Lower lobe of right lung (tissue), 2 donors: ENCODE data around the gene SLC17A7. TPM values are rescaled to one million over a fixed set of nuclear protein-coding genes. Genes with fewer than 3 reads are reported as not detected.

Experiments
- ATAC-seq, 2 donors: fragments of 200-7000 bp; cut with Tn5 transposase; one replicate each; pipeline ENCODE4 v1.9.1; 2020 to 2022; ENCODE audit warnings: mild to moderate bottlenecking in 2 of 2, moderate library complexity in 2 of 2
- DNase-seq: peaks from one replicate; pipeline ENCODE4 v3.0.0-alpha.2; 2020
- H3K27ac ChIP-seq: fragments of 200-600 bp; one replicate; pipeline ENCODE4 v1.8.0; 2022
- H3K27me3 ChIP-seq: fragments of 200-600 bp; one replicate; pipeline ENCODE4 v1.8.0; 2022; ENCODE audit warnings: low read depth
- H3K36me3 ChIP-seq: fragments of 200-600 bp; one replicate; pipeline ENCODE4 v1.8.0; 2022; ENCODE audit warnings: mild to moderate bottlenecking
- H3K4me1 ChIP-seq: fragments of 200-600 bp; one replicate; pipeline ENCODE4 v1.8.0; 2022
- H3K4me3 ChIP-seq: fragments of 200-600 bp; one replicate; pipeline ENCODE4 v1.8.0; 2022; ENCODE audit warnings: mild to moderate bottlenecking
- H3K9me3 ChIP-seq: fragments of 200-600 bp; one replicate; pipeline ENCODE4 v1.8.0; 2022
- CTCF ChIP-seq: fragments of 200-600 bp; IDR thresholded peaks from one replicate; pipeline ENCODE4 v1.8.0; 2022; ENCODE audit warnings: antibody characterized with exemption, mild to moderate bottlenecking
- intact Hi-C: fragments of 100-400 bp; cut with DNase I; formaldehyde crosslinking; loops from one replicate; pipeline ENCODE4 v1.11.0; 2022
- total RNA-seq: library from RNA; stranded (reverse); fragmentation: NEBNext Ultra II Directional; extraction: Animal tissue kit (Norgen Biotek cat#: 25700); gene quantifications from one replicate; pipeline ENCODE4 v1.2.1, GENCODE V29; 2021
- donor health status: DM: no; HTN: yes; CAD: no; lungs with severe emphysema.

Gene SLC17A7
- total RNA-seq, 1 donor from 2014 or later: 0.56 TPM

GRCh38 chr19:49387936-49388372 is 53.4 kb downstream of the SLC17A7 start, which contains the start of gene KASH5:
Gene KASH5, plus strand, starts transcription at chr19:49388249. Its CDS starts 2,635 bp downstream, at chr19:49390884.
- H3K27ac ChIP-seq: no peak within 1 kb of the TSS
- DNase-seq: peak; percentile 90
- H3K36me3 ChIP-seq: no peaks in the 10 kb centered on the region
- TF ChIP-seq CTCF: no peak
- no peaks in the 10 kb centered on the region for H3K4me1 ChIP-seq
- H3K27me3 ChIP-seq: no peaks in the 10 kb centered on the region
- H3K4me3 ChIP-seq: peak within 1 kb of the TSS; percentile 29
- intact Hi-C loops: no loop called here
- ATAC-seq: peak; percentile 81 to 88
- H3K9me3 ChIP-seq: peaks cover 1% of the 10 kb centered on the region

- H3K9me3 ChIP-seq: peaks cover 12% of the 10 kb centered on the region
- H3K36me3 ChIP-seq: no peaks in the 10 kb centered on the region
- H3K27me3 ChIP-seq: no peaks in the 10 kb centered on the region
- intact Hi-C loops: no loop called here
- H3K27ac ChIP-seq: no peak overlapping the region
- no peaks in the 10 kb centered on the region for H3K4me1 ChIP-seq
- H3K4me3 ChIP-seq: no peak overlapping the region
- DNase-seq (no peak), ATAC-seq (no peak)
- TF ChIP-seq CTCF: no peak
Observed at GRCh38 chr19:49383599-49383998, 57.7 kb downstream of the SLC17A7 start.

GRCh38 chr19:49382639-49383038 is 58.7 kb downstream of the SLC17A7 start:
- no peak for TF ChIP-seq CTCF
- no peak for ATAC-seq
- Histone ChIP-seq H3K27ac (no peak overlapping the region), H3K9me3 (peaks cover 12% of the 10 kb centered on the region), H3K36me3 (no peaks in the 10 kb centered on the region), H3K4me1 (no peaks in the 10 kb centered on the region), H3K4me3 (no peak overlapping the region), H3K27me3 (no peaks in the 10 kb centered on the region)
- DNase-seq: no peak
- intact Hi-C loops: no loop called here

GRCh38 chr19:49380391-49380790 is 60.9 kb downstream of the SLC17A7 start:
- Histone ChIP-seq H3K27ac (no peak overlapping the region), H3K4me3 (no peak overlapping the region), H3K4me1 (no peaks in the 10 kb centered on the region), H3K27me3 (no peaks in the 10 kb centered on the region), H3K36me3 (no peaks in the 10 kb centered on the region), H3K9me3 (peaks cover 12% of the 10 kb centered on the region)
- ATAC-seq (no peak), DNase-seq (no peak)
- intact Hi-C loops: no loop called here
- TF ChIP-seq CTCF: no peak

Other genes starting within 250 kb of the SLC17A7 start
- 4.9 TPM for gene SLC6A16, start 116.3 kb downstream of the SLC17A7 start, total RNA-seq
- 175 TPM for gene CD37, start 106.1 kb downstream of the SLC17A7 start, total RNA-seq
- gene TEAD2, start 79.1 kb downstream of the SLC17A7 start, total RNA-seq: 36.2 TPM
- gene DKKL1, start 77.7 kb downstream of the SLC17A7 start, total RNA-seq: 0.92 TPM
- gene KASH5, start 53.3 kb downstream of the SLC17A7 start, total RNA-seq: 3.1 TPM
- gene PTH2, start 18.1 kb downstream of the SLC17A7 start, total RNA-seq: not detected
- gene GFY, start 16.1 kb downstream of the SLC17A7 start, total RNA-seq: not detected
- 63.2 TPM for gene PIH1D1, start 10.3 kb upstream of the SLC17A7 start, total RNA-seq
- gene ALDH16A1, start 11.7 kb upstream of the SLC17A7 start, total RNA-seq: 33.7 TPM
- gene FLT3LG, start 32.7 kb upstream of the SLC17A7 start, total RNA-seq: 12.8 TPM
- 1,820 TPM for gene RPL13A, start 46.1 kb upstream of the SLC17A7 start, total RNA-seq
- gene RPS11, start 54.9 kb upstream of the SLC17A7 start, total RNA-seq: 1,649 TPM
- gene FCGRT, start 71.1 kb upstream of the SLC17A7 start, total RNA-seq: 385 TPM
- 28.1 TPM for gene RCN3, start 86.5 kb upstream of the SLC17A7 start, total RNA-seq
- 47.2 TPM for gene NOSIP, start 139.0 kb upstream of the SLC17A7 start, total RNA-seq
- 7.6 TPM for gene PRRG2, start 139.8 kb upstream of the SLC17A7 start, total RNA-seq
- 32.0 TPM for gene PRR12, start 149.7 kb upstream of the SLC17A7 start, total RNA-seq
- gene RRAS, start 198.6 kb upstream of the SLC17A7 start, total RNA-seq: 114 TPM
- gene SCAF1, start 200.7 kb upstream of the SLC17A7 start, total RNA-seq: 59.4 TPM
- 99.8 TPM for gene IRF3, start 224.3 kb upstream of the SLC17A7 start, total RNA-seq
- gene BCL2L12, start 224.4 kb upstream of the SLC17A7 start, total RNA-seq: 17.0 TPM
- 88.3 TPM for gene PRMT1, start 235.7 kb upstream of the SLC17A7 start, total RNA-seq
- 2.1 TPM for gene ADM5, start 248.1 kb upstream of the SLC17A7 start, total RNA-seq
- 3.8 TPM for gene CPT1C, start 249.6 kb upstream of the SLC17A7 start, total RNA-seq